Body of pancreas (tissue), 4 donors: Measurements from ENCODE around the gene KIAA1217.

ENCODE experiments used
- CTCF ChIP-seq, 7 experiments: fragments of 450-650 bp in 4 of 7; fragments of 200-600 bp in 3 of 7; sonication (generic) in 3 of 7; IDR thresholded peaks; one replicate each; pipeline ENCODE4 v1.5.1; 2016 to 2019; ENCODE audit warnings: antibody characterized with exemption in 7 of 7
- POLR2A ChIP-seq, 3 donors: fragments of 450-650 bp; IDR thresholded peaks; one replicate each; pipeline ENCODE4 v1.6.1; 2016; ENCODE audit warnings: antibody characterized with exemption in 3 of 3, mild to moderate bottlenecking in 2 of 3

GRCh38 chr10:24208661-24209431 is at the start of gene KIAA1217:
- TF ChIP-seq CTCF (IDR thresholded peaks at IDR 0.05): no peak
- peak in 2 of 3 donors; percentile 43 to 64 for TF ChIP-seq POLR2A (IDR thresholded peaks at IDR 0.05)
